GM18870 (cell line): Measurements from ENCODE around the gene ANXA4.
"Not testable (repeated sequence)": the region's sequence is repeated elsewhere in the genome, so short reads cannot be mapped to it uniquely, and the experiment has no call there.

ENCODE experiments used
- ATAC-seq: cut with Tn5 transposase; IDR thresholded peaks from one replicate; pipeline ENCODE4 v1.9.1; 2021; ENCODE audit warnings: moderate library complexity; ENCODE audit not compliant: unreplicated experiment

ANXA4 gene

DNA sequence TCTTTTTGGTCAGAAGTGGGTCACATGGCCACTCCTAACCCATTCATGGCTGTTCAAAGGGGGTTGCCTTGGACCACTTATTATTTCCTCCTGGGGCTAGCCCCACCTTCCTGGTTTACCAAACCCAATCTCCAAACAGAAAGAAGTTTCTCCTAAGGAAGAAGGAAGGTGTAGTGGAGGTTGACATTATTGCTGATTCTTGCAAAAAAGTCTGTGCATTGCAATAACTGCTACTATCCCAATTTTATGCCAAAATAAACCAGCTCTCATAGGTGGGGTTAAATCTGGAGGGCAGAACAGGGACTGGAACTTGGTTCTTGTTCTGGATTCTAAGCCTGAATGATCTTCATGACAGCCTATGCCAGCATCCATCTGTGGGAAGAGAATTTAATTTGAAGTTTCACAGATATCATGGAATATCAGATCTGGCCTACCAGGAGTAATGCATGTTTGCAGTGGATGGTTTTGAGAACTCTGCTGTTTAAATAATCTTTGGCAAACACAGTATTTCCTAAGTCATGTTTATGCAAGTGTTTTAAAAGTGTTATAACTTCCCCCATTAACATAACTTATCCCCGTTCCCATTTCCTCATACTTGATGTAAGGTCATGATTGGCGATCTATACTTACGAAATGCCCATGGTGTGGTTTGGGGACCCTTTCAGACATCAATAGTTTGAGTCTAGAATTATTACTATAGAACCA lies 11.9 kb downstream of the ANXA4 start:
- no peak for ATAC-seq

GRCh38 chr2:69754633-69755032 lies 12.7 kb downstream of the ANXA4 start:
- no peak for ATAC-seq

DNA sequence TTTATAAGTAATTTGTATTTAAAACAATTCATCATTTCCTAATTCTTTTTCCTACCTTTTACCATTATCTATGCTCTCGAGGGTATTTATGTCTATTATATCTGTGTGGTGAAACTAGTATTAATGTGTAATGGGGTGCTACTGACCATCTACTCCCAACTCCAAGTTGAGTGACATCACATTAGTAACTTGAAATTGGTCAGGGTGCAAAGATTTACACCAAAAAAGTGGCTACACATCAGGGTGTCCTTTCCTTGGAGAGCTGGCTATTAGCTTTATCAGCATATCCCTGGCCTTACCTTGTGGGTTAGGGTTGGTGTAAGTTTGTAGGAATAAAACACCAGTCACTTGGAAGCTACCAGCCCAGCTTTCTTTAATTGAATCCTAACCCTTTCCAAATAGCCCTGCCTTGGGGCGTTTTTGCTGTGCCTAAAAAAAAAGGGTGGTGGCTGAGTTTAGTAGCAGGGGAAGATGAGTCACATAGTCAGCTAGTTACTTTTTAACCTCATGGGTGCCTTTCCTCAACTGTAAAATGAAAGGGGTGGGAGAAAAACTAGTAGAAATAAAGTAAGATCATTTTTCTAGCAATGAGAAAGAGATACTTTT lies 14.0 kb downstream of the ANXA4 start:
- no peak for ATAC-seq

DNA sequence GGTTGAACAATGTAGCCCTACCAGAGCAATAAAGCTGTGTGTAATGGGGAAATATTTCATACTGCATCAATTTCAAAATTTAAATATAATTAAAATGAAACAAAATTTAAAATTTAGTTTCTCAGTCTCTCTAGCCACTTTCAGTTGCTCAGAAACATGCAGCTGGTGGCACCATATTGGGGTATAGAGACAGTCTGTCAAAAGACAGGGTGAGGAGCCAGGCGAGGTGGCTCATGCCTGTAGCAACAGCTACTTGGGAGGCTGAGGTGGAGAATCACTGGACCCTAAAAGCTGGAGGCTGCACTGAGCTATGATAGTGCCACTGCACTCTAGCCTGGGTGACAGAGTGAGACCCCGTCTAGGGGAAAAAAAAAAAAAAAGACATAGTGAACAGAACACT lies 20.1 kb downstream of the ANXA4 start:
- ATAC-seq, result no peak

DNA sequence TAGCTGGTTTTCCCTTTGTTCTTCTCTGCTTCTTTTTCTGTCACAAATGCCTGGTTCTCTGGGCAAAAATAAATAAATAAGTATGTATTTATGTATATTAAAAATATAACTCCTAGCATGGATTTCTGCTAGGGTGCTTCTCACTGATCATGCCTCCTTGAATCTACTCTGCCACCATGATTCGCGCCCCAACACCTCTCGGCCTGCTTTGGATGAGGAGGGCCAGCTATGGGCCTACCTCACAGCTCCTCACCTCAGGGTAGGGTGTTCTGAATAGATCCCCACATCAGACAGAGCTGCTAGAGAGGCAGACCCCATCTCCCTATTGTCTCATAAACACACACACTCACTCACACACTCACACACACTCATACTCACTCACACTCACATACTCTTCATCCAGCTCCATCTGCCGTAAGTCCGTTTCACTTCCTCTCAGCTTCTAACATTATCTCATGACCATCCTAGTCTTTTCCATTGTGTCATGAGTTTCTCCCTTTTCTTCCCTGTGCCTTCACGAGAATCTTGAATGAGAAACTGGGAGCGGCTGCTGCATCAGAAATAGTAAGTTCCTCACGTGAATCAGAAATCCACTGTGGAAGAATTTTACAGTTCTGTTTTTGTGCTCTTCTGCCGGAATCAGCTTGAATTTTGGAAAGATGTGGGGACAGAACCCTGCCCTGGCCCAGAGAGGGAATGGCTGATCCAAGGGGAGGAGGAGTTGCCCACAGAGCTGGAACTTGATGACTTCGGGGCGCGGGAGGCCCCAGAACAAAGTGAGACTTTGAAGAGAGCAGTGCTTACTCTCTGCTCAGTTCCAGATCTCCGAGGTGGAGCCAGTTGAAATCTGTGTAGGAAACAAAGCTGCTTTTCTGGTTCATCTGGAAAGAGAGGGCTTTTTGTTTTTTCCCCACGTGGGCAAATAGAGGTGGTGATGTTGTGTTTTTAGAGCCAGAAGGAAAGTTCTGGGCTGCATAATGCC lies 20.9 kb downstream of the ANXA4 start:
- ATAC-seq, result no peak

GRCh38 chr2:69763831-69764230 lies 21.9 kb downstream of the ANXA4 start:
- ATAC-seq, result not testable (repeated sequence)

DNA sequence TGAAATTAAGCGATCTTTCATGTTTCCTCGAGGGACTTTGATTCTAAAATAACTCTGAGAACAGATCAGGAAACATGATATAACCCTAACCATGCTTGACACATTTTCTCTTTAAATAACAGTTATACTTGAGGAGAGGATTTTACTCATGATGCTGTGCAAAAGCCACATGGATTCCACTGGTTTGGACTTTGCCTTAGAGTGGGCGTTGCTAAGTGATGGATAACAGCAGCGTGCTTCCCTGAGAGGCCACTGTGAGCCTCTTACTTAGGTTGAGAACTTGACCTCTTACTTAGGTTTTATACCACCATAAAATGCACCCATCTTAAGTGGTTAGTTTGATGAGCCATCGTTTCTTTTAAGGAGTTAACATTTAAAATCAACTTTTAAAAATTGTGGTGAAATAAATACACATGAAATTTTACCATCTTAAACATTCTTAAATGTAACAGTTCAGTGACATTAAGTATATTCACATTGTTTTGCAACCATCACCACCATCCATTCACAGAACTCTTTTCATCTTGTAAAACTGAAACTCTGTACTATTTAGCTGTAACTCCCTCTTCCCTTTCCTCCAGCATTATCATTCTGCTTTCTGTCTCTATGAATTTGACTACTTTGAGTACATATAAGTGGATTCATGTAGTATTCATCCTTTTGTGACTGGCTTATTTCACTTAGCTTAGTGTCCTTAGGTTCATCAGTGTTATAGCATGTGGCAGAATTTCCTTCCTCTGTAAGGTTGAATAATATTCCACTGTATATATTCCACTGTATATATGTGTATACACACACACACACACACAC lies 22.6 kb downstream of the ANXA4 start:
- ATAC-seq, result no peak

DNA sequence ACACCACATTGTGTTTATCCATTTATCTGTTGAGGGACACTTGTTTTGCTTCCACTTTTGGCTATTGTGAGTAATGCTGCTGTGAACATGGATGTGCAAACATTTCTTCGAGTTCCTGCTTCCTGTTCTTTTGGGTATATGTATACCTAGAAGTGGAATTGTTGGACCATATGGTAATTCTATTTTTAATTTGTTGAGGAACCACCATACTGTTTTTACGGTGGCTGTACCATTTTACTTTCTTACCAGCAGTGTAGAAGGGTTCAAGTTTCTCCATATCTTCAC lies 23.1 kb downstream of the ANXA4 start:
- ATAC-seq, result no peak

- ATAC-seq, result no peak
These were observed 24.1 kb downstream of the ANXA4 start for GRCh38 chr2:69766014-69766413.

DNA sequence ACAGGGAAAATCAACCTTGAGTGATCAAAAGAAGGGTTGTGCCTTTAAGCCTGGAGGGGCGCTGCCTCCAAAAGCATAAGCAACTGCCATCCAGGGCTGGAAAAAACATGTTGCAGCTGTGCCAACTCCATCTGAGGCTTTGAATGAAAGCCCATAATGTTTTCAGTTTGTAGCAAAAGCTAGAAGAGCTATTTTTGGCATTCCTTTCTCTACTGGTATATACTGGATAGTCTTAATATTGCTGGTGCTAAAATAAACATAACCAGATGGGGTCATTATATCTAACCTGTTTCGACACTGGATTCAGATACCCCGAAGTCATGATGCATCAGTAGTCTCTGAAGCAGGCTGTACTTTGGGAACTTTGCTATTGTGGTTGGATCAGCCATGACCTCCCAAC lies 25.1 kb downstream of the ANXA4 start:
- ATAC-seq, result no peak

DNA sequence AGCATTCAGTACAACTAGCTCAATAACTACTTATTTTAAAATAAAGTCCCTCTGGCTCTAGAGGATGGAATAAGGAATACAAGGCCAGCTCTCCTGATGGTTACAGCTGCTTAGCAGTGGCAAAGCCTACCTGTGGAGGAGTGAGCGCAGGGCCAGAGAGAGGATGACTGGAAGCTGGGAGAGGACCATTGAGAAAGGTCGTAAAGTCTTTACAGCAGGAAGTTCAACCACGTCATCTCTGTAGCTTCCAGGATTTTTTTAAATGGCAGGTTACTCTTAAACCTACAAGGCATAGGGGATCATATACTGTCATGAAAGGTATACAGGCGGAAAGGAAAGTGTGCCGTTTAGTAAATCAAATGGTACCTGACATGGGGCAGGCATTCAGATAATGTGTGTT lies 26.3 kb downstream of the ANXA4 start:
- ATAC-seq, result no peak

- ATAC-seq, result no peak
These were observed 26.9 kb downstream of the ANXA4 start for GRCh38 chr2:69768789-69769188.

GRCh38 chr2:69769272-69769671 lies 27.3 kb downstream of the ANXA4 start:
- ATAC-seq, result no peak

- ATAC-seq, result no peak
These were observed 28.3 kb downstream of the ANXA4 start for GRCh38 chr2:69770193-69770702.

DNA sequence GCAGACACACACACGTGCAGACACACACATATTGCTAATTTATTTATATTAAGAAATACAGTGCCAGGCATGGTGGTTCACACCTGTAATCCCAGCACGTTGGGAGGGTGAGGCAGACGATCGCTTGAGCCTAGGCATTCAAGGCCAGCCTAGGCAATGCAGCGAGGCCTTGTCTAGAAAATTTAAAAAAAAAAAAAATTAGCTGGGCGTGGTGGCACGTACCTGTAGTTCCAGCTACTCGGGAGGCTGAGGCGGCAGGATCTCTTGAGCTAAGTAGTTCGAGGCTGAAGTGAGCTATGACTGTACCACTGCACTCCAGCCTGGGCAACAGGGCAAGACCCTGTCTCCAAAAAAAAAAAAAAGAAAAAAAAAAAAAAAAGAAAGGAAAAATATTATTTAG lies 28.8 kb downstream of the ANXA4 start:
- ATAC-seq, result no peak

DNA sequence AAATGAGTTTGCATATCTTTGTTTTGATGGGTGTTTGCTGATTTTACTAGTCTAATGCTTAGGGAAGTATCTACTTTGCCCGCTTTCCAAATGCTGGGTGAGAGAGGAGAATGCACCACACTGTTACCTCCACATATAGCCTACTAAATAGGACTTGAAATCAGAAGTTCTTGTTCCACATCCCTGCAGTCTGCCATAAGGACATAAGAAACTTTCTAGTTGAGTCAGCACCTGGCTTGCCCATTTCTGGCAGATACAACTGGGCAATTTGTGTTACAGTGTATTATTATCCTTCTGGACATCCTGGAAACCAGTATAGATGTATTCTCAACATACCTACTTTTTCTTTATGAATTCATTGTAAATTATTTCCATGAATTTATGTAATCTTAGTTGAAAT lies 29.5 kb downstream of the ANXA4 start:
- ATAC-seq, result no peak

DNA sequence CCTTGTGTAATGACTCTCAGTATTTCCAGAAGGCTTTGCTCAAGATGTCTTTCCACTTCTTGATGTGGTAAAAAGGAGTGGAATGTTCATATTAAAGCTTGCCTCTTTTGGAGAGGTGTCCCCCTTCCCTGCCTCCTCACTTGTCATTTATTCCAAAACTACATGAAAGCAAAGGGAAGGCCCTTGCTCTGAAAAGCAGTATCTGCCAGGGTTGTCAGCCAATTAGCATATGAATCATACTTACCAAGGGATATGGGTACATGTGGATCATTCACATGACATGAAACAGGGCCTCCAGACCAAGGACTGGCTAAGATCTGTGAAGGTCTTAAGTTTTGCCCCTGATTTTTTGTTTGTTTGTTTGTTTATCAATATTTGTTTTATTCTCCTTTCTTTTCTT lies 31.3 kb downstream of the ANXA4 start:
- no peak for ATAC-seq

DNA sequence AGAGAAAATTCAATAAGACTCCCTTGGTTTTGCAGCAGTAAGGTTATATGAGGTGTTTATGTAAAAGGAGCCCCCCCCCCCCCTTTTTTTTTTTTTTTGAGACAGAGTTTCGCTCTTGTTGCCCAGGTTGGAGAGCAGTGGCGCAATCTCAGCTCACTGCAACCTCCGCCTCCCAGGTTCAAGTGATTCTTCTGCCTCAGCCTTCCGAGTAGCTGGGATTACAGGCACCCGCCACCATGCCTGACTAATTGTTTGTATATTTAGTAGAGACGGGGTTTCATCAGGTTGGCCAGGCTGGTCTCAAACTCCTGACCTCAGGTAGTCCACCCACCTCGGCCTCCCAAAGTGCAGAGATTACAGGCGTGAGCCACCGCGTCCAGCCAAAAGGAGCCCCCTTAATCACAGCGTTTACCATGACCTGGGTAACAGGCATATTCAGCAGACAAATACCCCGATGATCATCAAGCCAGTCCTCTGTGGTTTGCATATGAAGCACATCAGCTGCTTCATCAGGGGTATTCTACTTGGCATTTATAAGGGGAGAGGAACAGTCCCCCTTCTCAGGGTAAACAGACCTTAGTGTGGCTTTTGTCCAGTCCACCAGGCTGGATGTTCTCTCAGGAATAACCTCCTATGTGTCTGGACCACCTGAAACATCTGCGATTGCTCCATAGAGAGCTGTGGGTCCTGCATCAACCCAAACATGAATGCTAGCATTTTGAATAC lies 32.5 kb downstream of the ANXA4 start:
- not testable (repeated sequence) for ATAC-seq

DNA sequence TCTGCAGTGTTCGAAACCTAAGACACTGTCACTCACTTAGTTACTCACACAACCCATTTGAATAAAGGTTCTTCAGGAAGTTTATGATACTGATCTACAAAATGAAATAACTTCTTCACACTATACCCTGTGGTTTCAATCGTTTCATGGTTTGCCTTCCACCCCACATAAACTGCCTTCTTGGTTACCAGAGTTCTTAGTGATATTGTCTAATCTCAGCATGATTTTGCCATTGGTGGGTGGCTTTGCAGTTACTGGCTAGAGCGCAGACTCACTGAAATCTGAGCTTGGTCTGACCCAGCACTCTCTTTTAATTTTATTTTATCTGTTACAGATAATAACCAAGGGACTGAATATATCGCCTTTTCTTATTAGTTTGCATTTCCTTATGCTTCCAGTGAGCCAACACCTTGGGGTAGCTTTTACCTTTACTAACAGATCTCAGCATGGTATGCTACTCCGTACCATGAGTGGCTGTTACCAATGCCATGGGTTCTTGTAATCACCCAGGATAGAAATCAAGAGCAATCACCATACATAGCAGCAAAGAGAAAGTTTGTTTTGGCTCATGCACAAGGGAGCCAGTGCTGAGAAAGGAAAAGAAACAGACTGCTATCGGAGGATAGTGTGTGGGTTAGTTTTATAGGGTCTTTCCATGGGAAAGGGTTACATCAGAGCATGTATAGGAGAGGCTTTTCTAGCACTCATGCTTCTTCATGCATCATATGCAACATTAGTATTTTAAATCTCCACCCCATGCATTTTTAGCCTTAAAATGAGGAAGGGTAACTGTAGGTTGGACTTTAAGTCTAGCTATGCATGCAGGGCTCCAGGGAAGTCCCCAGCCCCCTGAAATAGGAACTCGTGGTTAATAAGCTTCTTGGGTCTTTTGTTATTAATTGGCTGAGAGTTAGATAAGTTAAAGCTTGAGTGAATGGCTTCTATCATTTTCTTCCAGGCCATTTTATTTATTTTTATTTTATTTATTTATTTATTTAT lies 33.3 kb downstream of the ANXA4 start:
- ATAC-seq, result no peak
